Thyroid gland (tissue), 4 donors: ENCODE data around the gene MPP4. TPM values are rescaled to one million over a fixed set of nuclear protein-coding genes. Genes with fewer than 3 reads are reported as not detected.

Experiments used
- DNase-seq, 2 donors: peaks; one replicate each; pipeline ENCODE4 v3.0.0-alpha.2; 2019
- H3K27ac ChIP-seq, 3 donors: fragments of 200-600 bp; sonication (generic); 1 replicate in 2 of 3; 2 replicates in 1 of 3; pipeline ENCODE4 v1.5.1; 2016 to 2019; ENCODE audit warnings: mild to moderate bottlenecking in 1 of 3, moderate library complexity in 1 of 3
- H3K27me3 ChIP-seq: fragments of 200-600 bp; sonication (generic); one replicate; pipeline ENCODE4 v1.5.1; 2019
- H3K36me3 ChIP-seq, 2 donors: fragments of 200-600 bp; sonication (generic); one replicate each; pipeline ENCODE4 v1.5.1; 2016 to 2019
- H3K4me1 ChIP-seq, 2 donors: fragments of 200-600 bp; sonication (generic); one replicate each; pipeline ENCODE4 v1.5.1; 2017 to 2019
- H3K4me3 ChIP-seq, 3 donors: fragments of 200-600 bp; sonication (generic); replicated peaks in 1 of 3; 1 replicate in 2 of 3; 2 replicates in 1 of 3; pipeline ENCODE4 v1.5.1; 2016; ENCODE audit warnings: mild to moderate bottlenecking in 1 of 3
- H3K9me3 ChIP-seq: fragments of 200-600 bp; sonication (generic); one replicate; pipeline ENCODE4 v1.5.1; 2017
- POLR2A ChIP-seq, 2 donors: fragments of 450-650 bp; IDR thresholded peaks; one replicate each; pipeline ENCODE4 v1.6.1; 2017; ENCODE audit warnings: antibody characterized with exemption in 2 of 2, mild to moderate bottlenecking in 2 of 2, moderate library complexity in 1 of 2
- WGBS, 2 donors: methylation state at CpG; one replicate each; pipeline ENCODE4 v1.1.5; 2017; 5-methylcytosine and 5-hydroxymethylcytosine counted together
- intact Hi-C: fragments of 100-400 bp; cut with DNase I; formaldehyde crosslinking; loops from one replicate; pipeline ENCODE4 v1.15.1; 2023
- total RNA-seq, 4 donors: library from RNA; depleted of rRNA; stranded (reverse); fragments of >200 nt; gene quantifications; one replicate each; pipeline ENCODE4 v1.2.3, GENCODE V29; 2016
- TF ChIP-seq, protein P1 (sequence below), 6 experiments: fragments of 200-600 bp in 3 of 6; fragments of 450-650 bp in 3 of 6; sonication (generic) in 3 of 6; IDR thresholded peaks; one replicate each; pipeline ENCODE4 v1.5.1; 2016 to 2019; ENCODE audit warnings: antibody characterized with exemption in 6 of 6, mild to moderate bottlenecking in 2 of 6, inconsistent platforms in 1 of 6, moderate library complexity in 1 of 6

Gene MPP4
- total RNA-seq, 4 donors from 2014 or later, result not detected

GRCh38 chr2:201707753-201708152 lies 9.3 kb upstream of the MPP4 start:
- Histone ChIP-seq H3K4me1 (no peaks in the 10 kb centered on the region), H3K27me3 (no peaks in the 10 kb centered on the region), H3K36me3 (peaks cover 29 to 43% of the 10 kb centered on the region in 2 donors), H3K4me3 (no peak overlapping the region), H3K9me3 (no peaks in the 10 kb centered on the region), H3K27ac (no peak overlapping the region)
- intact Hi-C loops, result no loop called here
- WGBS, 2 donors, result 80 to 83% methylated on average over 3 of the region's 3 CpGs
- no peak for DNase-seq
- no peak for TF ChIP-seq POLR2A (IDR thresholded peaks at IDR 0.05)
- TF ChIP-seq, protein P1, sequence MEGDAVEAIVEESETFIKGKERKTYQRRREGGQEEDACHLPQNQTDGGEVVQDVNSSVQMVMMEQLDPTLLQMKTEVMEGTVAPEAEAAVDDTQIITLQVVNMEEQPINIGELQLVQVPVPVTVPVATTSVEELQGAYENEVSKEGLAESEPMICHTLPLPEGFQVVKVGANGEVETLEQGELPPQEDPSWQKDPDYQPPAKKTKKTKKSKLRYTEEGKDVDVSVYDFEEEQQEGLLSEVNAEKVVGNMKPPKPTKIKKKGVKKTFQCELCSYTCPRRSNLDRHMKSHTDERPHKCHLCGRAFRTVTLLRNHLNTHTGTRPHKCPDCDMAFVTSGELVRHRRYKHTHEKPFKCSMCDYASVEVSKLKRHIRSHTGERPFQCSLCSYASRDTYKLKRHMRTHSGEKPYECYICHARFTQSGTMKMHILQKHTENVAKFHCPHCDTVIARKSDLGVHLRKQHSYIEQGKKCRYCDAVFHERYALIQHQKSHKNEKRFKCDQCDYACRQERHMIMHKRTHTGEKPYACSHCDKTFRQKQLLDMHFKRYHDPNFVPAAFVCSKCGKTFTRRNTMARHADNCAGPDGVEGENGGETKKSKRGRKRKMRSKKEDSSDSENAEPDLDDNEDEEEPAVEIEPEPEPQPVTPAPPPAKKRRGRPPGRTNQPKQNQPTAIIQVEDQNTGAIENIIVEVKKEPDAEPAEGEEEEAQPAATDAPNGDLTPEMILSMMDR (IDR thresholded peaks at IDR 0.05), result no peak

GRCh38 chr2:201707142-201707541 lies 8.7 kb upstream of the MPP4 start:
- 96 to 100% methylated on average over 1 of the region's 1 CpG for WGBS, 2 donors
- no peaks in the 10 kb centered on the region for H3K27me3 ChIP-seq
- DNase-seq, result no peak
- H3K27ac ChIP-seq, result no peak overlapping the region
- H3K36me3 ChIP-seq, result peaks cover 35 to 43% of the 10 kb centered on the region in 2 donors
- H3K4me3 ChIP-seq, result no peak overlapping the region
- no peaks in the 10 kb centered on the region for H3K9me3 ChIP-seq
- no peaks in the 10 kb centered on the region for H3K4me1 ChIP-seq
- intact Hi-C loops, result no loop called here
- TF ChIP-seq, protein P1 (IDR thresholded peaks at IDR 0.05), result no peak
- TF ChIP-seq POLR2A (IDR thresholded peaks at IDR 0.05), result no peak

GRCh38 chr2:201704536-201704935 lies 6.1 kb upstream of the MPP4 start:
- Histone ChIP-seq H3K27me3 (no peaks in the 10 kb centered on the region), H3K36me3 (peaks cover 42% of the 10 kb centered on the region in 2 donors), H3K27ac (no peak overlapping the region), H3K4me3 (no peak overlapping the region), H3K4me1 (no peaks in the 10 kb centered on the region), H3K9me3 (no peaks in the 10 kb centered on the region)
- 88 to 93% methylated on average over 5 of the region's 5 CpGs for WGBS, 2 donors
- DNase-seq, result no peak
- TF ChIP-seq, protein P1 (IDR thresholded peaks at IDR 0.05), result no peak
- TF ChIP-seq POLR2A (IDR thresholded peaks at IDR 0.05), result no peak
- intact Hi-C loops, result no loop called here

DNA sequence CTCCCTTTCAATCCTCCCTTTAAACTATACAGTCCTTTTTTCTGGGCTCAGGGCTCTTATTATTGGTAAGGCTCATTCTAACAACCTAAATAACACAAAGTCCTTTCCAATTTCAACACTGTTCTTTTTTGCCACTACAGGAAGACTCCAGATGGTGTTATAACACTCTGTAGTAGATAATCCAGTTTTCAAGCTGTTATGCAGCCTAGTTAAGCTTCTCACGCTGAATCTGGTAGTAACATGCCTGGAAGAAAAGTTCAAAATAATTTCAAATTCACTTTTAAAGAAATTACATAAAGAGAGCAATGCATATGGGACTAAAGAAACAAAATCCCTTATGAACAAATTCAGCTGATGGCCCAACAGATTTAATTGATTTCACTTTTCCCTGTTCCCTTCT lies 3.2 kb upstream of the MPP4 start:
- Histone ChIP-seq H3K36me3 (peaks cover 31 to 35% of the 10 kb centered on the region in 2 donors), H3K27me3 (no peaks in the 10 kb centered on the region), H3K4me3 (no peak overlapping the region), H3K27ac (no peak overlapping the region), H3K9me3 (no peaks in the 10 kb centered on the region), H3K4me1 (no peaks in the 10 kb centered on the region)
- DNase-seq, result no peak
- no peak for TF ChIP-seq POLR2A (IDR thresholded peaks at IDR 0.05)
- TF ChIP-seq, protein P1 (IDR thresholded peaks at IDR 0.05), result no peak
- intact Hi-C loops, result no loop called here
- 98 to 100% methylated on average over 1 of the region's 1 CpG for WGBS, 2 donors

- no peak for DNase-seq
- TF ChIP-seq, protein P1 (IDR thresholded peaks at IDR 0.05), result no peak
- TF ChIP-seq POLR2A (IDR thresholded peaks at IDR 0.05), result no peak
- H3K27me3 ChIP-seq, result no peaks in the 10 kb centered on the region
- H3K27ac ChIP-seq, result no peak overlapping the region
- 93 to 100% methylated on average over 1 of the region's 1 CpG for WGBS, 2 donors
- H3K4me1 ChIP-seq, result no peaks in the 10 kb centered on the region
- H3K9me3 ChIP-seq, result no peaks in the 10 kb centered on the region
- intact Hi-C loops, result no loop called here
- no peak overlapping the region for H3K4me3 ChIP-seq
- H3K36me3 ChIP-seq, result peaks cover 18 to 27% of the 10 kb centered on the region in 2 donors
Observed at GRCh38 chr2:201699416-201699815, 972 bp upstream of the MPP4 start.
